Measurements from ENCODE around the gene KRT32. TPM values are rescaled to one million over a fixed set of nuclear protein-coding genes. Genes with fewer than 3 reads are reported as not detected.

KRT32 gene
- total RNA-seq, 1 experiment from 2014 or later: not detected

GRCh38 chr17:41464682-41465081 is 2.5 kb downstream of the KRT32 start:
- no peak for TF ChIP-seq CTCF (IDR thresholded peaks at IDR 0.05; ENCODE audit: insufficient read depth in 1 of 2, low read depth in 1 of 2, low read length in 1 of 2, severe bottlenecking in 1 of 2, unreplicated experiment in 1 of 2)
- no TSS peak for BruUV-seq (replicated peaks)
- CTCF ChIA-PET: no interaction called here

GRCh38 chr17:41464173-41464572 is 3.0 kb downstream of the KRT32 start:
- Histone ChIP-seq H3K27me3 (replicated peaks; ENCODE audit: control insufficient read depth, insufficient read depth, low read length) (no peaks in the 10 kb centered on the region), H3K36me3 (ENCODE audit: control insufficient read depth, insufficient read depth, low read length) (no peaks in the 10 kb centered on the region), H3K9me3 (peaks cover 6% of the 10 kb centered on the region), H3K4me1 (no peaks in the 10 kb centered on the region), H3K4me3 (ENCODE audit: low read depth, low read length) (no peak overlapping the region)
- Mint-ChIP-seq H3K27ac (ENCODE audit: unreplicated experiment) (no peak overlapping the region), H3K4me1 (ENCODE audit: low read depth, unreplicated experiment) (no peaks in the 10 kb centered on the region), H3K27me3 (ENCODE audit: insufficient read depth, unreplicated experiment) (no peaks in the 10 kb centered on the region), H3K36me3 (ENCODE audit: insufficient read depth, unreplicated experiment) (no peaks in the 10 kb centered on the region), H3K4me3 (ENCODE audit: unreplicated experiment) (no peak overlapping the region), H3K9me3 (ENCODE audit: unreplicated experiment) (peaks cover 10% of the 10 kb centered on the region)
- ChIA-PET CTCF (interaction anchor here (0.7 kb wide), 1 partner anchor 46 kb away, joined by 3 read pairs; no protein-coding TSS in a partner anchor), POLR2A (no interaction called here)
- no peak for DNase-seq
- intact Hi-C loops (cut with micrococcal nuclease; ENCODE audit: unreplicated experiment): no loop called here
- BruUV-seq (replicated peaks): no TSS peak
- no peak for TF ChIP-seq CTCF (IDR thresholded peaks at IDR 0.05; ENCODE audit: insufficient read depth in 1 of 2, low read depth in 1 of 2, low read length in 1 of 2, severe bottlenecking in 1 of 2, unreplicated experiment in 1 of 2)

More at GRCh38 chr17:41464682-41465081, 2.5 kb downstream of the KRT32 start:
- H3K4me1 ChIP-seq: no peaks in the 10 kb centered on the region
- H3K4me3 ChIP-seq (ENCODE audit: low read depth, low read length): no peak overlapping the region
- no peaks in the 10 kb centered on the region for H3K36me3 ChIP-seq (ENCODE audit: control insufficient read depth, insufficient read depth, low read length)
- Mint-ChIP-seq H3K4me1 (ENCODE audit: low read depth, unreplicated experiment) (no peaks in the 10 kb centered on the region), H3K9me3 (ENCODE audit: unreplicated experiment) (peaks cover 10% of the 10 kb centered on the region), H3K36me3 (ENCODE audit: insufficient read depth, unreplicated experiment) (no peaks in the 10 kb centered on the region), H3K27me3 (ENCODE audit: insufficient read depth, unreplicated experiment) (no peaks in the 10 kb centered on the region), H3K4me3 (ENCODE audit: unreplicated experiment) (no peak overlapping the region), H3K27ac (ENCODE audit: unreplicated experiment) (no peak overlapping the region)
- no peak for DNase-seq
- no peaks in the 10 kb centered on the region for H3K27me3 ChIP-seq (replicated peaks; ENCODE audit: control insufficient read depth, insufficient read depth, low read length)
- POLR2A ChIA-PET: no interaction called here
- intact Hi-C loops (cut with micrococcal nuclease; ENCODE audit: unreplicated experiment): no loop called here
- H3K9me3 ChIP-seq: peaks cover 6% of the 10 kb centered on the region

GRCh38 chr17:41463746-41464145 is 3.4 kb downstream of the KRT32 start:
- Mint-ChIP-seq H3K27me3 (ENCODE audit: insufficient read depth, unreplicated experiment) (no peaks in the 10 kb centered on the region), H3K4me3 (ENCODE audit: unreplicated experiment) (no peak overlapping the region), H3K27ac (ENCODE audit: unreplicated experiment) (no peak overlapping the region), H3K4me1 (ENCODE audit: low read depth, unreplicated experiment) (no peaks in the 10 kb centered on the region), H3K36me3 (ENCODE audit: insufficient read depth, unreplicated experiment) (no peaks in the 10 kb centered on the region), H3K9me3 (ENCODE audit: unreplicated experiment) (peaks cover 10% of the 10 kb centered on the region)
- DNase-seq: no peak
- Histone ChIP-seq H3K4me3 (ENCODE audit: low read depth, low read length) (no peak overlapping the region), H3K4me1 (no peaks in the 10 kb centered on the region), H3K36me3 (ENCODE audit: control insufficient read depth, insufficient read depth, low read length) (no peaks in the 10 kb centered on the region), H3K9me3 (peaks cover 6% of the 10 kb centered on the region), H3K27me3 (replicated peaks; ENCODE audit: control insufficient read depth, insufficient read depth, low read length) (no peaks in the 10 kb centered on the region)
- no TSS peak for BruUV-seq (replicated peaks)
- no peak for TF ChIP-seq CTCF (IDR thresholded peaks at IDR 0.05; ENCODE audit: insufficient read depth in 1 of 2, low read depth in 1 of 2, low read length in 1 of 2, severe bottlenecking in 1 of 2, unreplicated experiment in 1 of 2)
- intact Hi-C loops (cut with micrococcal nuclease; ENCODE audit: unreplicated experiment): no loop called here
- ChIA-PET CTCF (interaction anchor here (0.7 kb wide), 1 partner anchor 46 kb away, joined by 3 read pairs; no protein-coding TSS in a partner anchor), POLR2A (no interaction called here)

Measured in Caco-2 (cell line).